ENCODE measurements around the gene CDSN. TPM values are rescaled to one million over a fixed set of nuclear protein-coding genes. Genes with fewer than 3 reads are reported as not detected.

The CDSN gene
- total RNA-seq, 1 donor from 2014 or later, result not detected

- peaks cover 17% of the 10 kb centered on the region for H3K27me3 Mint-ChIP-seq (ENCODE audit: low read depth)
- no peak for TF ChIP-seq CTCF (conservative IDR thresholded peaks at IDR 0.05)
- no peak for DNase-seq (ENCODE audit: low read depth, low spot score)
- H3K4me3 Mint-ChIP-seq, result no peak overlapping the region
- peaks cover 14% of the 10 kb centered on the region for H3K4me1 Mint-ChIP-seq
- no peak overlapping the region for H3K27ac Mint-ChIP-seq (ENCODE audit: unreplicated experiment)
- no peaks in the 10 kb centered on the region for H3K9me3 Mint-ChIP-seq
- H3K36me3 Mint-ChIP-seq (ENCODE audit: low read depth), result no peaks in the 10 kb centered on the region
These were observed 6.3 kb upstream of the CDSN start for GRCh38 chr6:31126396-31127175.

- Mint-ChIP-seq H3K27me3 (ENCODE audit: low read depth) (peaks cover 17% of the 10 kb centered on the region), H3K36me3 (ENCODE audit: low read depth) (no peaks in the 10 kb centered on the region)
These were observed 5.5 kb upstream of the CDSN start for GRCh38 chr6:31125586-31126363.

GRCh38 chr6:31125162-31125561 is 4.9 kb upstream of the CDSN start:
- H3K9me3 Mint-ChIP-seq, result no peaks in the 10 kb centered on the region
- H3K27ac Mint-ChIP-seq (ENCODE audit: unreplicated experiment), result no peak overlapping the region
- H3K4me3 Mint-ChIP-seq, result no peak overlapping the region
- TF ChIP-seq CTCF (conservative IDR thresholded peaks at IDR 0.05), result no peak
- H3K4me1 Mint-ChIP-seq, result peaks cover 14% of the 10 kb centered on the region
- peaks cover 17% of the 10 kb centered on the region for H3K27me3 Mint-ChIP-seq (ENCODE audit: low read depth)
- no peaks in the 10 kb centered on the region for H3K36me3 Mint-ChIP-seq (ENCODE audit: low read depth)
- DNase-seq (ENCODE audit: low read depth, low spot score), result no peak

More at GRCh38 chr6:31125586-31126363, 5.5 kb upstream of the CDSN start:
- Mint-ChIP-seq H3K4me3 (no peak overlapping the region), H3K9me3 (no peaks in the 10 kb centered on the region), H3K27ac (ENCODE audit: unreplicated experiment) (no peak overlapping the region), H3K4me1 (peaks cover 14% of the 10 kb centered on the region)
- no peak for DNase-seq (ENCODE audit: low read depth, low spot score)
- TF ChIP-seq CTCF (conservative IDR thresholded peaks at IDR 0.05), result no peak

GRCh38 chr6:31122791-31123706 is 2.8 kb upstream of the CDSN start:
- Mint-ChIP-seq H3K4me3 (no peak overlapping the region), H3K4me1 (peaks cover 12% of the 10 kb centered on the region), H3K36me3 (ENCODE audit: low read depth) (no peaks in the 10 kb centered on the region), H3K9me3 (no peaks in the 10 kb centered on the region), H3K27ac (ENCODE audit: unreplicated experiment) (no peak overlapping the region), H3K27me3 (ENCODE audit: low read depth) (peaks cover 2% of the 10 kb centered on the region)
- DNase-seq (ENCODE audit: low read depth, low spot score), result no peak
- no peak for TF ChIP-seq CTCF (conservative IDR thresholded peaks at IDR 0.05)

- Mint-ChIP-seq H3K27me3 (ENCODE audit: low read depth) (no peaks in the 10 kb centered on the region), H3K36me3 (ENCODE audit: low read depth) (no peaks in the 10 kb centered on the region), H3K4me3 (no peak overlapping the region), H3K9me3 (no peaks in the 10 kb centered on the region), H3K27ac (ENCODE audit: unreplicated experiment) (no peak overlapping the region), H3K4me1 (peaks cover 9% of the 10 kb centered on the region)
- TF ChIP-seq CTCF (conservative IDR thresholded peaks at IDR 0.05), result no peak
- DNase-seq (ENCODE audit: low read depth, low spot score), result no peak
These were observed 1.0 kb upstream of the CDSN start for GRCh38 chr6:31121131-31121790.
